ENCODE results near the gene MXD1. TPM values are rescaled to one million over a fixed set of nuclear protein-coding genes. Genes with fewer than 3 reads are reported as not detected.
"Not testable (repeated sequence)": the region's sequence is repeated elsewhere in the genome, so short reads cannot be mapped to it uniquely, and the experiment has no call there.

Gene MXD1
- total RNA-seq, 1 experiment from 2014 or later, result 3.7 TPM

GRCh38 chr2:69950241-69950640 is 35.3 kb downstream of the MXD1 start:
- Mint-ChIP-seq H3K27ac (no peak overlapping the region), H3K27me3 (ENCODE audit: low read depth) (peaks cover 1% of the 10 kb centered on the region), H3K9me3 (no peaks in the 10 kb centered on the region), H3K36me3 (ENCODE audit: insufficient read depth in 1 of 3, low read depth in 3 of 3) (no peaks in the 10 kb centered on the region), H3K4me1 (peaks cover 3% of the 10 kb centered on the region in 2 experiments; a peak in 2 of 4 replicates), H3K4me3 (no peak overlapping the region)
- DNase-seq, result no peak
- no peak overlapping the region for H3K56ac ChIP-seq (ENCODE audit: insufficient read length, low read depth, low read length)
- H4K8ac ChIP-seq (replicated peaks; ENCODE audit: insufficient read length, low read depth, low read length), result no peak overlapping the region
- no peak overlapping the region for H2BK5ac ChIP-seq (ENCODE audit: insufficient read length, low read length)
- no peak overlapping the region for H3K9ac ChIP-seq (ENCODE audit: extremely low read depth, insufficient read length, low read length)
- no peak overlapping the region for H3K23ac ChIP-seq (ENCODE audit: insufficient read length, low read depth, low read length)
- H3K14ac ChIP-seq (ENCODE audit: insufficient read depth, low read length), result no peak overlapping the region
- no peaks in the 10 kb centered on the region for H3K23me2 ChIP-seq (ENCODE audit: insufficient read length, low read depth, low read length, poor library complexity, severe bottlenecking)
- H2BK120ac ChIP-seq (ENCODE audit: low read depth, low read length, poor library complexity, severe bottlenecking), result no peak overlapping the region
- TF ChIP-seq CTCF (conservative IDR thresholded peaks at IDR 0.05), result no peak
- no peak overlapping the region for H2AK5ac ChIP-seq (ENCODE audit: insufficient read length, low read length)
- no peak overlapping the region for H2BK12ac ChIP-seq (ENCODE audit: insufficient read length, low read depth, low read length)
- H3K79me1 ChIP-seq (ENCODE audit: insufficient read depth, low read depth, low read length, poor library complexity, severe bottlenecking), result no peaks in the 10 kb centered on the region
- H3K79me2 ChIP-seq (ENCODE audit: insufficient read depth, low read length), result no peaks in the 10 kb centered on the region
- no peak overlapping the region for H3K18ac ChIP-seq (ENCODE audit: insufficient read length, low read depth, low read length)
- H3K4ac ChIP-seq (ENCODE audit: low read depth, low read length), result no peak overlapping the region
- no peaks in the 10 kb centered on the region for H3K9me3 ChIP-seq (ENCODE audit: control insufficient read depth, low read depth, low read length)
- H2AFZ ChIP-seq (ENCODE audit: low read length), result no peak overlapping the region
- no peaks in the 10 kb centered on the region for H3K27me3 ChIP-seq (ENCODE audit: insufficient read depth, low read length)
- no peak overlapping the region for H2BK20ac ChIP-seq (ENCODE audit: low read depth, low read length, poor library complexity, severe bottlenecking)
- no peak overlapping the region for H4K5ac ChIP-seq (ENCODE audit: insufficient read length, low read depth, low read length)
- no peak overlapping the region for H4K91ac ChIP-seq (ENCODE audit: insufficient read length, low read depth, low read length)
- no peak overlapping the region for H2BK15ac ChIP-seq (ENCODE audit: low read depth, low read length)
- WGBS (ENCODE audit: extremely low coverage, insufficient read length, low lambda C conversion rate), result no CpG with 5 or more reads among the region's 5 CpGs
- H3T11ph ChIP-seq (ENCODE audit: low read length), result no peak overlapping the region
- H3K4me1 ChIP-seq (ENCODE audit: insufficient read depth, low read length), result no peaks in the 10 kb centered on the region
- no peaks in the 10 kb centered on the region for H4K20me1 ChIP-seq (ENCODE audit: control insufficient read depth, insufficient read depth, insufficient read length)
- H3K4me2 ChIP-seq (ENCODE audit: insufficient read depth, insufficient read length, low read length), result no peak overlapping the region
- H3K27ac ChIP-seq (ENCODE audit: insufficient read length, low read depth, low read length), result no peak overlapping the region

- not testable (repeated sequence) for H2BK5ac ChIP-seq (ENCODE audit: insufficient read length, low read length); H3K27me3 Mint-ChIP-seq (ENCODE audit: low read depth); H2AFZ ChIP-seq (ENCODE audit: low read length); H4K91ac ChIP-seq (ENCODE audit: insufficient read length, low read depth, low read length); H3K4me1 ChIP-seq (ENCODE audit: insufficient read depth, low read length); H2BK12ac ChIP-seq (ENCODE audit: insufficient read length, low read depth, low read length); H4K8ac ChIP-seq (replicated peaks; ENCODE audit: insufficient read length, low read depth, low read length); H3K27me3 ChIP-seq (ENCODE audit: insufficient read depth, low read length); H3K14ac ChIP-seq (ENCODE audit: insufficient read depth, low read length); H3K4ac ChIP-seq (ENCODE audit: low read depth, low read length); H3K79me1 ChIP-seq (ENCODE audit: insufficient read depth, low read depth, low read length, poor library complexity, severe bottlenecking); H3K79me2 ChIP-seq (ENCODE audit: insufficient read depth, low read length); H2BK20ac ChIP-seq (ENCODE audit: low read depth, low read length, poor library complexity, severe bottlenecking); H3K9me3 ChIP-seq (ENCODE audit: control insufficient read depth, low read depth, low read length); H3K27ac ChIP-seq (ENCODE audit: insufficient read length, low read depth, low read length); H3K36me3 Mint-ChIP-seq (ENCODE audit: insufficient read depth in 1 of 3, low read depth in 3 of 3); H3K27ac Mint-ChIP-seq; H3K18ac ChIP-seq (ENCODE audit: insufficient read length, low read depth, low read length); H3K9ac ChIP-seq (ENCODE audit: extremely low read depth, insufficient read length, low read length); H2AK5ac ChIP-seq (ENCODE audit: insufficient read length, low read length); H3T11ph ChIP-seq (ENCODE audit: low read length); H3K23ac ChIP-seq (ENCODE audit: insufficient read length, low read depth, low read length); H3K4me2 ChIP-seq (ENCODE audit: insufficient read depth, insufficient read length, low read length); H2BK120ac ChIP-seq (ENCODE audit: low read depth, low read length, poor library complexity, severe bottlenecking); H3K23me2 ChIP-seq (ENCODE audit: insufficient read length, low read depth, low read length, poor library complexity, severe bottlenecking); H4K5ac ChIP-seq (ENCODE audit: insufficient read length, low read depth, low read length); H3K4me1 Mint-ChIP-seq; H2BK15ac ChIP-seq (ENCODE audit: low read depth, low read length); H3K4me3 Mint-ChIP-seq; H3K9me3 Mint-ChIP-seq; DNase-seq; H3K56ac ChIP-seq (ENCODE audit: insufficient read length, low read depth, low read length); H4K20me1 ChIP-seq (ENCODE audit: control insufficient read depth, insufficient read depth, insufficient read length)
- no CpG with 5 or more reads among the region's 3 CpGs for WGBS (ENCODE audit: extremely low coverage, insufficient read length, low lambda C conversion rate)
Observed at GRCh38 chr2:69950671-69951070, 35.8 kb downstream of the MXD1 start.

Measured in H9 (cell line).